PC-9 (cell line): ENCODE results near the gene BMAL1. TPM values are rescaled to one million over a fixed set of nuclear protein-coding genes. Genes with fewer than 3 reads are reported as not detected.

Experiments
- BruUV-seq: library from RNA; stranded (reverse); fragments of 400-500 nt; replicated peaks from 2 replicates; lab custom pipeline; 2021; lab: Mats Ljungman, UMichigan
- CTCF ChIA-PET: fragments of 300-600 bp; sonication (Branson Sonifier 250); formaldehyde crosslinking; loops from one replicate; lab custom pipeline; 2022; ENCODE audit warnings: antibody characterized with exemption; lab: Charles Lee
- POLR2A ChIA-PET: fragments of 300-600 bp; sonication (Branson Sonifier 250); formaldehyde crosslinking; loops from one replicate; lab custom pipeline; 2022; ENCODE audit warnings: antibody characterized with exemption; ENCODE audit not compliant: unreplicated experiment; lab: Charles Lee
- DNase-seq, 2 experiments: peaks; one replicate each; pipeline versions ENCODE4 v3.0.0 to v3.0.0-alpha.2; 2015 to 2022; ENCODE audit warnings: mixed read lengths in 1 of 2
- H2AFZ ChIP-seq: fragments of 200-600 bp; sonication (generic); 2 replicates; pipeline ENCODE4 v1.8.1; 2017; ENCODE audit warnings: antibody characterized with exemption
- H3F3A ChIP-seq: fragments of 200-600 bp; sonication (generic); 2 replicates; pipeline ENCODE4 v1.8.1; 2017; ENCODE audit warnings: antibody characterized with exemption, mild to moderate bottlenecking, low read depth; ENCODE audit not compliant: insufficient read depth
- H3K27ac ChIP-seq: fragments of 200-600 bp; sonication (generic); 2 replicates; pipeline ENCODE4 v1.6.1; 2016; ENCODE audit warnings: mixed run types
- H3K27me3 ChIP-seq: fragments of 200-600 bp; sonication (generic); 2 replicates; pipeline ENCODE4 v1.6.1; 2016; ENCODE audit warnings: low read depth, mixed run types; ENCODE audit not compliant: insufficient read depth
- H3K36me3 ChIP-seq: fragments of 200-600 bp; sonication (generic); 2 replicates; pipeline ENCODE4 v1.6.1; 2016; ENCODE audit warnings: low read depth, mixed run types
- H3K4me1 ChIP-seq: fragments of 200-600 bp; sonication (generic); replicated peaks from 2 replicates; pipeline ENCODE4 v1.6.1; 2016; ENCODE audit warnings: mixed run types; ENCODE audit not compliant: insufficient read depth
- H3K4me2 ChIP-seq: fragments of 200-600 bp; sonication (generic); 2 replicates; pipeline ENCODE4 v1.6.1; 2017; ENCODE audit warnings: mixed run types
- H3K4me3 ChIP-seq: fragments of 200-600 bp; sonication (generic); 2 replicates; pipeline ENCODE4 v1.6.1; 2016; ENCODE audit warnings: mixed run types
- H3K79me2 ChIP-seq: fragments of 200-600 bp; sonication (generic); 2 replicates; pipeline ENCODE4 v1.6.1; 2017; ENCODE audit warnings: low read depth, mixed run types
- H3K9me2 ChIP-seq: fragments of 200-600 bp; sonication (generic); 2 replicates; pipeline ENCODE4 v1.8.1; 2017; ENCODE audit warnings: mild to moderate bottlenecking; ENCODE audit not compliant: insufficient read depth
- H3K9me3 ChIP-seq: fragments of 200-600 bp; sonication (generic); 2 replicates; pipeline ENCODE4 v1.8.1; 2016; ENCODE audit warnings: low read depth; ENCODE audit not compliant: insufficient read depth
- H4K20me1 ChIP-seq: fragments of 200-600 bp; sonication (generic); 2 replicates; pipeline ENCODE4 v1.8.1; 2017; ENCODE audit not compliant: insufficient read depth
- CTCF ChIP-seq: fragments of 200-600 bp; sonication (generic); conservative IDR thresholded peaks from 2 replicates; pipeline ENCODE4 v1.6.1; 2017; ENCODE audit warnings: mixed run types, antibody characterized with exemption, mild to moderate bottlenecking, moderate library complexity
- EZH2 ChIP-seq: fragments of 200-600 bp; sonication (generic); IDR thresholded peaks from 2 replicates; pipeline ENCODE4 v1.8.0; 2017; ENCODE audit warnings: antibody characterized with exemption, low read depth
- intact Hi-C: fragments of 100-400 bp; cut with micrococcal nuclease; formaldehyde crosslinking; loops from one replicate; pipeline ENCODE4 v1.10.0; 2022; ENCODE audit not compliant: unreplicated experiment
- total RNA-seq: library from RNA; stranded (reverse); gene quantifications from 2 replicates; pipeline ENCODE4 v1.2.3, GENCODE V29; 2021

The BMAL1 gene
- total RNA-seq, 1 experiment from 2014 or later, result 15.0 TPM

- POLR2A ChIA-PET, result no interaction called here
- intact Hi-C loops, result no loop called here
- no TSS peak for BruUV-seq
Observed at GRCh38 chr11:13367115-13367514, 89.5 kb downstream of the BMAL1 start.

GRCh38 chr11:13368041-13368446 is 90.5 kb downstream of the BMAL1 start:
- no peak overlapping the region for H2AFZ ChIP-seq
- no peaks in the 10 kb centered on the region for H3K9me2 ChIP-seq
- intact Hi-C loops, result no loop called here
- no peaks in the 10 kb centered on the region for H3F3A ChIP-seq
- no peak overlapping the region for H3K4me3 ChIP-seq
- no peak overlapping the region for H3K4me2 ChIP-seq
- no TSS peak for BruUV-seq
- ChIA-PET CTCF (no interaction called here), POLR2A (no interaction called here)
- H3K9me3 ChIP-seq, result no peaks in the 10 kb centered on the region
- no peaks in the 10 kb centered on the region for H3K36me3 ChIP-seq
- no peaks in the 10 kb centered on the region for H3K4me1 ChIP-seq
- H3K79me2 ChIP-seq, result no peaks in the 10 kb centered on the region
- H3K27me3 ChIP-seq, result no peaks in the 10 kb centered on the region
- H3K27ac ChIP-seq, result no peak overlapping the region
- H4K20me1 ChIP-seq, result no peaks in the 10 kb centered on the region
- no peak for DNase-seq
- TF ChIP-seq CTCF, result no peak
- TF ChIP-seq EZH2, result no peak

More at GRCh38 chr11:13367115-13367514, 89.5 kb downstream of the BMAL1 start:
- H3K4me3 ChIP-seq, result no peak overlapping the region
- DNase-seq, result no peak
- no peaks in the 10 kb centered on the region for H4K20me1 ChIP-seq
- H3K36me3 ChIP-seq, result no peaks in the 10 kb centered on the region
- no peaks in the 10 kb centered on the region for H3K9me2 ChIP-seq
- H3F3A ChIP-seq, result no peaks in the 10 kb centered on the region
- CTCF ChIA-PET, result no interaction called here
- H3K27ac ChIP-seq, result no peak overlapping the region
- H3K4me2 ChIP-seq, result no peak overlapping the region
- no peak for TF ChIP-seq EZH2
- TF ChIP-seq CTCF, result no peak
- H3K4me1 ChIP-seq, result no peaks in the 10 kb centered on the region
- H3K9me3 ChIP-seq, result no peaks in the 10 kb centered on the region
- H2AFZ ChIP-seq, result no peak overlapping the region
- H3K79me2 ChIP-seq, result no peaks in the 10 kb centered on the region
- no peaks in the 10 kb centered on the region for H3K27me3 ChIP-seq

- intact Hi-C loops, result no loop called here
- Histone ChIP-seq H4K20me1 (no peaks in the 10 kb centered on the region), H3F3A (no peaks in the 10 kb centered on the region), H3K27ac (no peak overlapping the region), H3K27me3 (no peaks in the 10 kb centered on the region), H3K4me3 (no peak overlapping the region), H3K4me2 (no peak overlapping the region), H3K4me1 (no peaks in the 10 kb centered on the region), H3K9me3 (no peaks in the 10 kb centered on the region), H3K79me2 (no peaks in the 10 kb centered on the region), H2AFZ (no peak overlapping the region), H3K36me3 (no peaks in the 10 kb centered on the region), H3K9me2 (no peaks in the 10 kb centered on the region)
- no TSS peak for BruUV-seq
- TF ChIP-seq CTCF (no peak), EZH2 (no peak)
- CTCF ChIA-PET, result no interaction called here
- no peak for DNase-seq
- POLR2A ChIA-PET, result no interaction called here
Observed at GRCh38 chr11:13373216-13373615, 95.6 kb downstream of the BMAL1 start.
